Stromal cell of bone marrow (primary cell): ENCODE data around the gene NUB1.
A peak's percentile ranks its signal among the peaks of the same experiment; 100 is the strongest.

Experiments used
- DNase-seq: peaks from one replicate; pipeline ENCODE4 v3.0.0-alpha.2; 2012; ENCODE audit warnings: low read depth

NUB1 gene

DNA sequence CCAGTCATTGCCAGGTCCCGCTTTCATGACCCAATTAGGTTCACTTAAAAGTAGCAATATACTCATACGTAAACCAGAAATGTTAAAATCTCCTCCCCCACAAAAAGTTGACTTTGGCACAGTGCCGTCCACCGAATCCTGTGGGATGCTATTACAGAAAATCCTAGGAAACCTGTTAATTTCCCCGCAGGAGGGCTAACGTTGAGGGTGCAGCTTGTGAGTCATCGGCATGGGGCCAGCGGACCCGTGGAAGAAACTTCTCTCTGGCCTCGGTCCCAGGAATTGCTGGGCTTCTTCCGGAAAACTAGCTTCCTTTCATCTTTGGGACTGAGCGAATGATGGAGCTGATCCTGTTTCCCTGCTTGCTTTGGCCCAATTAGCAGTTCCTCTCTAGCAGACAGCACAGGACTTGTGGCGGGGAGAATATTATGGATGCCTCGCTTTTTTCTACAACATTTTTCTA, 84.9 kb downstream of the NUB1 start:
- DNase-seq = peak; percentile 93

DNA sequence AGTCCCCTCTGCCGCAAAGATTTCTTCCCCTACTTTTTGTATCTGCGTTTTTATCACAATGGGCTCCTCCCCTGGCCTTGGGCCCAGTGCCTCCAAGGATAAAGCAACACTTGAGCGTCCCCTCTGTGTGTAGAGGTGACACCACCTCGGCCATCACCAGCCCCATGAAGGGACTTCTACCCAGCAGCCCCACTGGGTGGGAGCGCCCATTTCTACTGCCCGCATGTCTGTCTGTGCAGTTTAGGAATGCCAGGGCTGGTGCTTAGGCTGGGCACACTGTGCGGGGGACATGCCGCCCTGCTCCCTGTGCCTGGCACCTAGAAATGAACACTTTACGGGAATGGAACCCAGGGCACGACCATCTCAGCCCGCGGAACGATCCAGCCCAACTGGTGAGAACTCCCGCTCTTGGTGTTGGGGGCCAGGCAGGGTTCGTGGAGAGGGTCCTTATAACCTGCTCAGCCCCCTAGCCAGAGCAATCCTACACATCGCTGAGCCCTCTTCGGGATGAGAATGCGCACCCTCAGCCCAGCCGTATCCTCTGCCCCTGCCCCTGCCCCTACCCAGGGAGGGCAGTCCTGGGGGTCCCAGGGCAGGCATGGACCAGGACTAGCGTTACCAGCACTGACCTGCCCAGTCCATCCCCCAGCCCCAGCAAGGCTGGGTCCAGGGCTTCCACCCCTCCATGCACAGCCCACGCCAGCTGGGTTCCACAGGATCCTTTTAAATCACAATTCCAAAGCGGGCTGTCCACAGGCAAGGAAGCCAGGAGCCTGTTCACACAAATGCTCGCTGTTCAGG, 85.5 kb downstream of the NUB1 start:
- DNase-seq = no peak

DNA sequence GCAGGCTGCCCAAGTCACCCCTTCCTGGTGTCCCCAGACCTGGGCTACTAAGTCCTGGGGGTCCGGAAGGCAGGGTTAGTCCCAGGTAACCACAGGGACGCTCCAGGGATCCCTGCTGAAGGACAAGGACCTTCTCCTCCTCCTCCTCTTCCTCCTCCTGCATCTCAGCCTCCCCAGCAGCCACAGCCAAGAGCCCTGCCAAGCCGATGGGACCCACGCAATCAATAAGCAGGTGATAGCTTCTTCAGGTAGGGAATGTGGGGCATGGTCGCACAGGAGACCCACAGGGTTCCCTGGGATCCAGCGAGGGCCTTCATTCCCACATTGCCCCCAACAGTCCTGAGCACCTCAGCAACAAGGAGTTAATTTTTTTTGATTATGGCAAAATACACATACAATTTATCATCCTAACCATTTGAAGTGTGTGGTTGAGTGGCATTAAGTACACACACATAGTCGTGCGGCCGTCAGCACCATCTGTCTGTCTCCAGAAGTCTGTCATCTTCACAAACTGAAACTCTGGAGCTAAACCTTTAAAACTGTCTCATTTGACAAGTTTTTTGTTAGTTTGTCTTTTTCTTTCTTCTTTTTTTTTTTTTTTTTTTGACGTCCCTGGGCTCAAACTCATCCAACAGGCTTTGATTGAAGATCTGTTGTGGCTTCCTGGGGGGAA, 86.2 kb downstream of the NUB1 start:
- no peak for DNase-seq
